HFF-Myc (cell line): ENCODE measurements around the gene TNNT3.

ENCODE experiments used
- DNase-seq: peaks from one replicate; pipeline ENCODE4 v3.0.0-alpha.2; 2011; ENCODE audit warnings: low read depth; ENCODE audit errors: extremely low read depth
- H3K4me3 ChIP-seq: replicated peaks from 2 replicates; pipeline ENCODE4 v1.5.1; 2011; ENCODE audit warnings: low read depth, mild to moderate bottlenecking, control low read depth, low read length
- CTCF ChIP-seq: IDR thresholded peaks from 2 replicates; pipeline ENCODE4 v1.5.1; 2012; ENCODE audit warnings: mild to moderate bottlenecking, low read depth, low read length, control low read depth; ENCODE audit errors: missing control alignments

TNNT3 gene

GRCh38 chr11:1948389-1948788, 28.9 kb downstream of the TNNT3 start:
- H3K4me3 ChIP-seq: no peak overlapping the region
- TF ChIP-seq CTCF: no peak
- no peak for DNase-seq

GRCh38 chr11:1949302-1949701, 29.8 kb downstream of the TNNT3 start:
- TF ChIP-seq CTCF: no peak
- no peak overlapping the region for H3K4me3 ChIP-seq
- no peak for DNase-seq

GRCh38 chr11:1949922-1950321, 30.4 kb downstream of the TNNT3 start:
- H3K4me3 ChIP-seq: no peak overlapping the region
- no peak for DNase-seq
- TF ChIP-seq CTCF: no peak

- no peak for TF ChIP-seq CTCF
- H3K4me3 ChIP-seq: no peak overlapping the region
- no peak for DNase-seq
These were observed 33.4 kb downstream of the TNNT3 start for GRCh38 chr11:1952806-1953482.

GRCh38 chr11:1953489-1954266, 34.2 kb downstream of the TNNT3 start:
- no peak overlapping the region for H3K4me3 ChIP-seq
- no peak for DNase-seq
- TF ChIP-seq CTCF: no peak

GRCh38 chr11:1958367-1958766, 38.9 kb downstream of the TNNT3 start:
- TF ChIP-seq CTCF: no peak
- no peak overlapping the region for H3K4me3 ChIP-seq
- no peak for DNase-seq

- no peak overlapping the region for H3K4me3 ChIP-seq
- no peak for TF ChIP-seq CTCF
- DNase-seq: no peak
These were observed 40.3 kb downstream of the TNNT3 start for GRCh38 chr11:1959786-1960185.
